Fibroblast of pulmonary artery (primary cell): Measurements from ENCODE around the gene ABHD14A.

ENCODE experiments used
- DNase-seq: peaks from one replicate; pipeline ENCODE4 v3.0.0-alpha.2; 2010; ENCODE audit warnings: low read depth
- H3K4me3 ChIP-seq: replicated peaks from 2 replicates; pipeline ENCODE4 v1.5.1; 2011; ENCODE audit warnings: low read depth, mild to moderate bottlenecking, control low read depth, low read length, moderate library complexity
- CTCF ChIP-seq: IDR thresholded peaks from 2 replicates; pipeline ENCODE4 v1.5.1; 2011; ENCODE audit warnings: mild to moderate bottlenecking, control low read depth, low read length, inconsistent platforms; ENCODE audit errors: missing control alignments

ABHD14A gene

GRCh38 chr3:51966016-51966415 lies 8.8 kb upstream of the ABHD14A start:
- H3K4me3 ChIP-seq = no peak overlapping the region
- no peak for TF ChIP-seq CTCF
- DNase-seq = no peak

DNA sequence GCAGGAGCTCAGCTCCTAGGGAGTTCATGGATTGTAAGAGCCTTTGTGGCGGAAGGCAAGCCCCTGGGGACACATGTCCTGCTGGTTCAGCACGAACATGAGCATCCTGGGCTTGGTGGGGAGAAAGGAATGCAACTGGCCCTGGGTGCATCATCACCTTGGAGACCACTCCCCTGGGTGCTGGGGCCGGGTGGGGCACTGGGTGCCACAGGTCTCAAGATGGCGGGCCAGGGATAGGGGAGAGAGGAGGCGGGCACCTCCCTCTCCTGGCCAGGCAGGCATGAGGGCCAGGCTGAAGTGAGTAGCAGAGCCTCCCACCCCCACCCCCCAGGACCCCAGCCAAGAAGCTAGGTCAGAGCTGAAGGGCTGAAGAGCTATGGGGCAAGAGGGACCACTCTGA lies 8.4 kb upstream of the ABHD14A start:
- peak overlapping the region; percentile 67 for H3K4me3 ChIP-seq
- TF ChIP-seq CTCF = no peak
- no peak for DNase-seq

GRCh38 chr3:51966922-51967383 lies 7.9 kb upstream of the ABHD14A start:
- H3K4me3 ChIP-seq = peak overlapping the region; percentile 67
- TF ChIP-seq CTCF = no peak
- DNase-seq = no peak

DNA sequence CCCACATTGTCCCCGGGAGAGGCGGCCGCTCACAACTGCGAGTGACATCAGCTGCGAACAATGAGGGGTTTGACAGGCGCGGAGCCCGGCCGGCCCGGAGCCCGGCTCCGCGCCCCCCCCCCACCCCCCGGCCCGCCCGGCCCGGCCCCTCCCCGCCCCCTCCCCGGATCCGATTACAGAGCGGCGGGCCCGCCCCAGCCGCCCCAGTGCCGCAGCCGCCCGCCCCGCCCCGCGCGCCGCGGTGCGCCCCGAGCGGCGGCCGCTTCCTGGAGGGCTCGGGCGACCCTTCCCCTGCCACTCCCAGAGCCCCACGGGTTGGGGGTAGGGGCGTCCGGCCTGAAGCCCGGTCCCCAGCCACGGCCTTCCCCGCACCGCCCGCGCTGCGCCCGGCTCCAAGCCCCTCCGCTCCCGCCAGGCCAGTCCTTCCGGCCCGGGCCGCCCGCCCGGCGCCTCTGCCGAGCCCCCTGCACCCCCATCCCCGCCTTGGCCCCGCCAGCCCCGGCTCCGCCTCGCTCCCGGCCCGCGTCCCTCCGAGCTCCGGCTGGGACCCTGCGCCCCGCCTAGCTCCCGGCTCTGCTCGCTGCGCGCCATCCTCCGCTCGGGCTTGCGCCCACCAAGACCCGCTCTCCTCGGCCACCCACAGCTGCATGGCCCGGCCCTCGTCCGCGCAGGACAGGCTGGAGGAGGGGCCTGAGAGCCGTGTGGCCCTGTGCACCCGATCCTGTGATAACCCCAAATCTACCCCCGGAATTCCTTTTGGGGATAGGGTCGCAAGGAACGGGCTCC lies 7.3 kb upstream of the ABHD14A start, which contains the start of gene PCBP4:
TSS of gene PCBP4 (minus strand) at position 71 of the 786 bp plus-strand sequence. CDS start 6,214 bp downstream, outside the sequence.
- H3K4me3 ChIP-seq = peak within 1 kb of the TSS; percentile 67
- no peak for TF ChIP-seq CTCF
- peak; percentile 31 for DNase-seq

GRCh38 chr3:51968170-51968775 lies 6.6 kb upstream of the ABHD14A start:
- no peak for TF ChIP-seq CTCF
- peak; percentile 16 for DNase-seq
- peak overlapping the region; percentile 67 for H3K4me3 ChIP-seq

GRCh38 chr3:51968883-51969678 lies 5.8 kb upstream of the ABHD14A start:
- TF ChIP-seq CTCF = no peak

More at GRCh38 chr3:51968883-51969678, 5.8 kb upstream of the ABHD14A start:
- no peak overlapping the region for H3K4me3 ChIP-seq
- DNase-seq = no peak
